Measurements from ENCODE around the gene ARHGAP31.

Gene ARHGAP31

DNA sequence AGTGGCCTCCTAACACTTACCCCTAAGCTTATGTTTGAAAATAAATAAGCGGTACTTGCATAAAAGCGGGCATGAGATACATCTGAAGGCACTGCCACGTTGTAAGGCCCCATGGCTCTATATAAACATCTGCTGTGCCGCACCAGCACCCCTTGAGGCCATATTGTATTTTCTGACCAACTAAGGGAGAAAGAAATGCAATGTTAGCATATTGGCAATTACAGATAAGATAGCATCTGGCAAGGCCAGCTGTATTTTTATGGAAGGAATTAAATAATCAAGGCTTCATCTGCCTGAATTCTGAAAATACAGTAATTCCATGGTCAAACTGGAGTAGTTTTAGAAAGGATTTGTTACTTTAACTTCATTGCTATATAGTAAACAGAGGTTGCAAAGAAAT, 140.5 kb downstream of the ARHGAP31 start:
- H3K36me3 ChIP-seq (ENCODE audit: control insufficient read depth in 2 of 2, insufficient read depth in 2 of 2, low read length in 2 of 2), result peaks cover 57 to 66% of the 10 kb centered on the region in 2 donors
- H3K9me3 ChIP-seq (ENCODE audit: control insufficient read depth in 2 of 2, low read length in 2 of 2), result no peaks in the 10 kb centered on the region
- no peaks in the 10 kb centered on the region for H3K4me1 ChIP-seq (ENCODE audit: control insufficient read depth, insufficient read depth, low read length)
- H3K4me3 ChIP-seq (ENCODE audit: low read length in 2 of 2), result no peak overlapping the region
- no peak overlapping the region for H3K27ac ChIP-seq (ENCODE audit: low read length)
- H3K27me3 ChIP-seq (ENCODE audit: control insufficient read depth in 1 of 2, insufficient read depth in 2 of 2, low read length in 2 of 2), result no peaks in the 10 kb centered on the region
- no peak overlapping the region for H3K9ac ChIP-seq (ENCODE audit: low read length in 2 of 2)

DNA sequence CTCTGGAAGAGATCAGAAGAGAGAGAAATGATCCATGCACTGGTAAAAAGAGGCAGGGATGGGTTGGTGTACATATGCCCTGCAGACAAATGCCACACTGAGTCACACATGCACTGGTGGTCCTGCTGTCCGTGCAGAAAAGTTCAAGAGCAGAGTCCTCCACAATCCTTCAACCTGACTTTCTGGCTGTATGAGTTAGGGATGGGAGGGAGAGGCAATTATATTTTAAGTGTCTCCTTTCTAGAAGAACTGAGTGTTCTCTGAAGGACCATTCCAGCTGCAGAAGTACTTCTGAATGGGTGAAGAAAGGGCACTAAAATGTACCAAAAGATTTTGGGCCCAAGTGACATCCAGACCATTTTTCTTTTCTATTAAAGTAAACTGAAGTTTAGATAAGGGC, 142.8 kb downstream of the ARHGAP31 start:
- Histone ChIP-seq H3K36me3 (ENCODE audit: control insufficient read depth in 2 of 2, insufficient read depth in 2 of 2, low read length in 2 of 2) (peaks cover 42 to 53% of the 10 kb centered on the region in 2 donors), H3K4me1 (ENCODE audit: control insufficient read depth, insufficient read depth, low read length) (no peaks in the 10 kb centered on the region)

DNA sequence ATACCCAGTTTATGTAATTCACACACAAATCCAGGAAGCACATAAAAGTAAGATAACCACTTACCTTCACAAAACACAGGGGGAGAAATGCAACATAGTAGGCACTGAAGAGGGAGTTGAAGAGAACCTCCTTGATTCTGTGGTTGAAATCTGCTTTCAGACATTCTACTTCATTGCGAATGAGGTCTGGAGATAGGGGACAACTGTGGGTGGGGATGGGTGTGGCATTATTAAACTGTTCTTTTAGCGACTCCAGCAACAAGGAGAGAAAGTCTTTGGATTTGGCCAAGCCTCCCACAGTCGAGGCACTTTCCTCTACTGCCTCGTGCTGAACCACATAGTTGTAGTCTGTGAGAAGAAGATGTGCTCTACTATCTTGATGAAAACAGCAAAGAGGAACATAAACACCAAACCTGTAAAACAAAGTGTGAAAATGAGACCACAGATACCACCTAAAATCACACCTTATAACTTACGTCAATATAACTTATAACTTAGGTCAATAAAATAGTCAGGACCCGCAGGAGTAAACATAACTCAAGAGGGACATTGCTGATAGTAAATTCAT, 143.6 kb downstream of the ARHGAP31 start:
- peaks cover 41 to 50% of the 10 kb centered on the region in 2 donors for H3K36me3 ChIP-seq (ENCODE audit: control insufficient read depth in 2 of 2, insufficient read depth in 2 of 2, low read length in 2 of 2)

More for the DNA sequence above, 142.8 kb downstream of the ARHGAP31 start:
- no peaks in the 10 kb centered on the region for H3K9me3 ChIP-seq (ENCODE audit: control insufficient read depth in 2 of 2, low read length in 2 of 2)
- H3K4me3 ChIP-seq (ENCODE audit: low read length in 2 of 2), result no peak overlapping the region
- no peak overlapping the region for H3K9ac ChIP-seq (ENCODE audit: low read length in 2 of 2)
- no peak overlapping the region for H3K27ac ChIP-seq (ENCODE audit: low read length)
- no peaks in the 10 kb centered on the region for H3K27me3 ChIP-seq (ENCODE audit: control insufficient read depth in 1 of 2, insufficient read depth in 2 of 2, low read length in 2 of 2)

GRCh38 chr3:119443179-119443578, 149.0 kb downstream of the ARHGAP31 start:
- Histone ChIP-seq H3K27ac (ENCODE audit: low read length) (no peak overlapping the region), H3K9ac (ENCODE audit: low read length in 2 of 2) (no peak overlapping the region), H3K4me3 (ENCODE audit: low read length in 2 of 2) (no peak overlapping the region), H3K27me3 (ENCODE audit: control insufficient read depth in 1 of 2, insufficient read depth in 2 of 2, low read length in 2 of 2) (no peaks in the 10 kb centered on the region), H3K36me3 (ENCODE audit: control insufficient read depth in 2 of 2, insufficient read depth in 2 of 2, low read length in 2 of 2) (peaks cover 13 to 22% of the 10 kb centered on the region in 2 donors), H3K4me1 (ENCODE audit: control insufficient read depth, insufficient read depth, low read length) (no peaks in the 10 kb centered on the region), H3K9me3 (ENCODE audit: control insufficient read depth in 2 of 2, low read length in 2 of 2) (no peaks in the 10 kb centered on the region)

More for the DNA sequence above, 143.6 kb downstream of the ARHGAP31 start:
- Histone ChIP-seq H3K9me3 (ENCODE audit: control insufficient read depth in 2 of 2, low read length in 2 of 2) (no peaks in the 10 kb centered on the region), H3K4me1 (ENCODE audit: control insufficient read depth, insufficient read depth, low read length) (no peaks in the 10 kb centered on the region), H3K4me3 (ENCODE audit: low read length in 2 of 2) (no peak overlapping the region), H3K9ac (ENCODE audit: low read length in 2 of 2) (no peak overlapping the region), H3K27ac (ENCODE audit: low read length) (no peak overlapping the region), H3K27me3 (ENCODE audit: control insufficient read depth in 1 of 2, insufficient read depth in 2 of 2, low read length in 2 of 2) (no peaks in the 10 kb centered on the region)

DNA sequence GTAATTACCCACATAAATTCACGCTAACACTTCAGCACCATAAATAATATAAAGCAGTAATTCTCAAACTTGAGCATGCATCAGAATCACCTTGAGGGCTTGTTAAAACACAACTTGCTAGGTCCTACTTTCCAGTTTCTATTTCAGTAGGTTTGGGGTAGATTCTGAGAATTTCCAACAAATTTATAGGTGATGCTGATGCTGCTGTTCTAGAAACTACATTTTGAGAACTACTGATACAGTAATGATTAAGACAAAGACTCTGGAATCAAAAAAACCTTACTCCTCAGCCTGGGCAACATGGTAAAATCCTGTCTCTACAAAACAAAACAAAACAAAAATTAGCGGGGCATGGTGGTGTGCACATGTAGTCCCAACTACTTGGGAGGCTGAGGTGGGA, 150.4 kb downstream of the ARHGAP31 start:
- Histone ChIP-seq H3K27ac (ENCODE audit: low read length) (no peak overlapping the region), H3K27me3 (ENCODE audit: control insufficient read depth in 1 of 2, insufficient read depth in 2 of 2, low read length in 2 of 2) (no peaks in the 10 kb centered on the region), H3K4me3 (ENCODE audit: low read length in 2 of 2) (no peak overlapping the region), H3K36me3 (ENCODE audit: control insufficient read depth in 2 of 2, insufficient read depth in 2 of 2, low read length in 2 of 2) (peaks cover 16 to 24% of the 10 kb centered on the region in 2 donors), H3K4me1 (ENCODE audit: control insufficient read depth, insufficient read depth, low read length) (no peaks in the 10 kb centered on the region), H3K9me3 (ENCODE audit: control insufficient read depth in 2 of 2, low read length in 2 of 2) (no peaks in the 10 kb centered on the region), H3K9ac (ENCODE audit: low read length in 2 of 2) (no peak overlapping the region)

DNA sequence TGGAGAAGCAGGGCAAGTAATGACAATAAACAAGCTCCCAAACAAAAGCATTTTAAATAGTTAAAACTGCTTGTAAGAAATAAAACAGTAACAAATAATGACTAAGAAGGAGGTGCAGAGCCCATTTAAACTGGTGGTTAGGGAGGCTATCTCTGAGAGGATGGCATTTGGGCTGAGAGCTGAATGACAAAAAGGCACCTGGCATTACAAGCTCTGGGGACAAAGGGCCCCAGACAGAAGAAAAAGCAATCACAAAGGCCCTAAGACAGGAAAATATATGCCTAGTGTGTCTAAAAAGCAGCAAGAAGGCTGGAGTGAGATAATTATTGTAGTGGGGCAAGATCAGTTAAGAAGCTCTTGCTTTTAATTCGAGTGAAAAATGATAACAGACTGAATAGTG, 159.6 kb downstream of the ARHGAP31 start:
- Histone ChIP-seq H3K4me1 (ENCODE audit: control insufficient read depth, insufficient read depth, low read length) (no peaks in the 10 kb centered on the region), H3K36me3 (ENCODE audit: control insufficient read depth in 2 of 2, insufficient read depth in 2 of 2, low read length in 2 of 2) (peaks cover 35 to 45% of the 10 kb centered on the region in 2 donors), H3K9me3 (ENCODE audit: control insufficient read depth in 2 of 2, low read length in 2 of 2) (no peaks in the 10 kb centered on the region)

DNA sequence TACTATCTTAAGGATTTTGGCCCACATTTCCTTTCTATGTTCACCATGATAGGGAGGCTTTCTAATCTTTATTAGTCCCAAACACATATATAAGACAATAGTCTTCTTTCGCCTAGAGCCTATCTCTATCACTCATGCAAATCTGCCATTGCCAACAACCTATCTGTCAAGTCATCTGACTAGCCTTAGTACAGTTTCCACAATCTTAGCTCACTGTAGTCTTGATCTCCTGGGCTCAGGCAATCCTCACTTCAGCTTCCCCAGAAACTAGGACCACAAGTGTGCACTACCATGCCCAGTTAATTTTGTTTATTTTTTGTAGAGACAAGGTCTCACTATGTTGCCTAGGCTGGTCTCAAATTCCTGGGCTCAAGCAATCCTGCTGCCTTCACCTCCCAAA, 162.3 kb downstream of the ARHGAP31 start:
- no peak overlapping the region for H3K27ac ChIP-seq (ENCODE audit: low read length)
- no peak overlapping the region for H3K4me3 ChIP-seq (ENCODE audit: low read length in 2 of 2)
- no peak overlapping the region for H3K9ac ChIP-seq (ENCODE audit: low read length in 2 of 2)
- no peaks in the 10 kb centered on the region for H3K27me3 ChIP-seq (ENCODE audit: control insufficient read depth in 1 of 2, insufficient read depth in 2 of 2, low read length in 2 of 2)
- peaks cover 29 to 37% of the 10 kb centered on the region in 2 donors for H3K36me3 ChIP-seq (ENCODE audit: control insufficient read depth in 2 of 2, insufficient read depth in 2 of 2, low read length in 2 of 2)
- no peaks in the 10 kb centered on the region for H3K9me3 ChIP-seq (ENCODE audit: control insufficient read depth in 2 of 2, low read length in 2 of 2)
- H3K4me1 ChIP-seq (ENCODE audit: control insufficient read depth, insufficient read depth, low read length), result no peaks in the 10 kb centered on the region

More for the DNA sequence above, 159.6 kb downstream of the ARHGAP31 start:
- Histone ChIP-seq H3K4me3 (ENCODE audit: low read length in 2 of 2) (no peak overlapping the region), H3K9ac (ENCODE audit: low read length in 2 of 2) (no peak overlapping the region), H3K27ac (ENCODE audit: low read length) (no peak overlapping the region), H3K27me3 (ENCODE audit: control insufficient read depth in 1 of 2, insufficient read depth in 2 of 2, low read length in 2 of 2) (no peaks in the 10 kb centered on the region)

DNA sequence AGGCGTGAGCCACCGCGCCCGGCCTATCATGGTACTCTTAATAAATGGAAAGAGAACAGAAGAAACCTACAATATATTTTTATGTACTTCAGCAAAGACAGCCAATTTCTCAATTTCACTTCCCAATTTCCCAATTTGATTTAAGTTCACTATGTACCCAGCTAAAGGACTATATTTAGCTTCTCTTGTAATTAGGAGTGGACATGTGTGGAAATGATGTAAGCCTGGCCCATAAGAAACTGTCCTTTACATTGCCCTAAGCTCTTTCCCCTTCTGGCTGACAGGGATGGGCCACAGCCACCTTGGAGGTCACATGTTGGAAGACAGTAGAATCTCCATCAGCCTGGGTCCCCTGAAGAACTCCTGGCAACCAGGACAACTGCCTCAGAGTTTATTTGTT, 163.1 kb downstream of the ARHGAP31 start:
- no peak overlapping the region for H3K9ac ChIP-seq (ENCODE audit: low read length in 2 of 2)
- no peak overlapping the region for H3K27ac ChIP-seq (ENCODE audit: low read length)
- peaks cover 26 to 37% of the 10 kb centered on the region in 2 donors for H3K36me3 ChIP-seq (ENCODE audit: control insufficient read depth in 2 of 2, insufficient read depth in 2 of 2, low read length in 2 of 2)

GRCh38 chr3:119463171-119464169, 169.3 kb downstream of the ARHGAP31 start, which contains the start of gene TMEM39A:
Gene TMEM39A (minus strand): TSS chr3:119463615. CDS start chr3:119462074, 1,541 bp downstream.
- peak within 1 kb of the TSS; percentile 99 to 100 for H3K4me3 ChIP-seq (ENCODE audit: low read length in 2 of 2)
- no peaks in the 10 kb centered on the region for H3K27me3 ChIP-seq (ENCODE audit: control insufficient read depth in 1 of 2, insufficient read depth in 2 of 2, low read length in 2 of 2)
- peak within 1 kb of the TSS; percentile 96 to 98 for H3K9ac ChIP-seq (ENCODE audit: low read length in 2 of 2)
- peak within 1 kb of the TSS; percentile 85 for H3K27ac ChIP-seq (ENCODE audit: low read length)
- H3K36me3 ChIP-seq (ENCODE audit: control insufficient read depth in 2 of 2, insufficient read depth in 2 of 2, low read length in 2 of 2), result peaks cover 5 to 8% of the 10 kb centered on the region in 2 donors
- no peaks in the 10 kb centered on the region for H3K9me3 ChIP-seq (ENCODE audit: control insufficient read depth in 2 of 2, low read length in 2 of 2)
- peaks cover 10% of the 10 kb centered on the region for H3K4me1 ChIP-seq (ENCODE audit: control insufficient read depth, insufficient read depth, low read length)

More for the DNA sequence above, 163.1 kb downstream of the ARHGAP31 start:
- no peaks in the 10 kb centered on the region for H3K27me3 ChIP-seq (ENCODE audit: control insufficient read depth in 1 of 2, insufficient read depth in 2 of 2, low read length in 2 of 2)
- peaks cover 6% of the 10 kb centered on the region for H3K4me1 ChIP-seq (ENCODE audit: control insufficient read depth, insufficient read depth, low read length)
- H3K9me3 ChIP-seq (ENCODE audit: control insufficient read depth in 2 of 2, low read length in 2 of 2), result no peaks in the 10 kb centered on the region
- no peak overlapping the region for H3K4me3 ChIP-seq (ENCODE audit: low read length in 2 of 2)

- Histone ChIP-seq H3K27ac (ENCODE audit: low read length) (peak overlapping the region; percentile 71), H3K27me3 (ENCODE audit: control insufficient read depth in 1 of 2, insufficient read depth in 2 of 2, low read length in 2 of 2) (no peaks in the 10 kb centered on the region), H3K4me3 (ENCODE audit: low read length in 2 of 2) (peak overlapping the region; percentile 89 to 90), H3K36me3 (ENCODE audit: control insufficient read depth in 2 of 2, insufficient read depth in 2 of 2, low read length in 2 of 2) (peaks cover 4 to 7% of the 10 kb centered on the region in 2 donors), H3K9ac (ENCODE audit: low read length in 2 of 2) (no peak overlapping the region), H3K4me1 (ENCODE audit: control insufficient read depth, insufficient read depth, low read length) (peaks cover 15% of the 10 kb centered on the region), H3K9me3 (ENCODE audit: control insufficient read depth in 2 of 2, low read length in 2 of 2) (no peaks in the 10 kb centered on the region)
These were observed 173.9 kb downstream of the ARHGAP31 start for GRCh38 chr3:119468041-119468440.

Measured in stomach smooth muscle (tissue), 2 donors.